Lower leg skin (tissue), 3 donors: Measurements from ENCODE around the gene STING1.
"Not testable (repeated sequence)": the region's sequence is repeated elsewhere in the genome, so short reads cannot be mapped to it uniquely, and the experiment has no call there.

ENCODE experiments used
- CTCF ChIP-seq, 3 donors: fragments of 450-650 bp; IDR thresholded peaks; one replicate each; pipeline ENCODE4 v1.5.1; 2016; ENCODE audit warnings: antibody characterized with exemption in 3 of 3, mild to moderate bottlenecking in 3 of 3, moderate library complexity in 2 of 3
- POLR2A ChIP-seq, 2 donors: fragments of 450-650 bp; IDR thresholded peaks; one replicate each; pipeline ENCODE4 v1.6.1; 2016 to 2017; ENCODE audit warnings: antibody characterized with exemption in 2 of 2, mild to moderate bottlenecking in 1 of 2, moderate library complexity in 1 of 2

GRCh38 chr5:139478657-139479423 lies 3.7 kb downstream of the STING1 start:
- TF ChIP-seq CTCF, POLR2A (IDR thresholded peaks at IDR 0.05): not testable (repeated sequence)
